Breast epithelium (tissue), 4 donors: ENCODE measurements around the gene MR1. TPM values are rescaled to one million over a fixed set of nuclear protein-coding genes. Genes with fewer than 3 reads are reported as not detected.

Experiments used
- DNase-seq, 2 donors: peaks; one replicate each; pipeline ENCODE4 v3.0.0-alpha.2; 2019; ENCODE audit warnings: low spot score in 2 of 2
- H3K27ac ChIP-seq, 2 donors: fragments of 200-600 bp; sonication (generic) in 1 of 2; one replicate each; pipeline ENCODE4 v1.5.1; 2016 to 2019; ENCODE audit warnings: mild to moderate bottlenecking in 1 of 2
- H3K27me3 ChIP-seq, 2 donors: fragments of 200-600 bp; sonication (generic) in 1 of 2; one replicate each; pipeline versions ENCODE4 v1.5.1 to v1.6.0; 2017 to 2019; ENCODE audit warnings: control low read depth in 1 of 2, mild to moderate bottlenecking in 1 of 2
- H3K36me3 ChIP-seq: fragments of 200-600 bp; one replicate; pipeline ENCODE4 v1.5.1; 2019
- H3K4me1 ChIP-seq, 2 donors: fragments of 200-600 bp; sonication (generic); one replicate each; pipeline ENCODE4 v1.5.1; 2016 to 2019; ENCODE audit warnings: control low read depth in 1 of 2
- H3K4me3 ChIP-seq, 3 donors: fragments of 200-600 bp; sonication (generic); 1 replicate in 2 of 3; 2 replicates in 1 of 3; pipeline ENCODE4 v1.5.1; 2016 to 2019; ENCODE audit warnings: mild to moderate bottlenecking in 3 of 3, moderate library complexity in 2 of 3
- H3K9me3 ChIP-seq, 2 donors: fragments of 200-600 bp; sonication (generic) in 1 of 2; one replicate each; pipeline ENCODE4 v1.5.1; 2016 to 2019; ENCODE audit warnings: control low read depth in 1 of 2
- POLR2A ChIP-seq: fragments of 450-650 bp; IDR thresholded peaks from one replicate; pipeline ENCODE4 v1.6.1; 2016; ENCODE audit warnings: antibody characterized with exemption, mild to moderate bottlenecking, moderate library complexity
- POLR2AphosphoS5 ChIP-seq, 3 donors: sonication (generic); formaldehyde crosslinking; IDR thresholded peaks; one replicate each; pipeline ENCODE4 v1.6.1; 2017; ENCODE audit warnings: antibody characterized with exemption in 3 of 3
- intact Hi-C: fragments of 100-400 bp; cut with DNase I; formaldehyde crosslinking; loops from one replicate; pipeline ENCODE4 v1.15.1; 2023; ENCODE audit warnings: low total_unique reads
- total RNA-seq, 3 donors: library from RNA; depleted of rRNA; stranded (reverse); fragments of >200 nt; gene quantifications; one replicate each; pipeline ENCODE4 v1.1.0, GENCODE V29; 2016
- TF ChIP-seq, protein P1 (sequence below), 3 donors: fragments of 450-650 bp; IDR thresholded peaks; one replicate each; pipeline ENCODE4 v1.5.1; 2016 to 2017; ENCODE audit warnings: antibody characterized with exemption in 3 of 3, mild to moderate bottlenecking in 3 of 3, moderate library complexity in 3 of 3

Gene MR1
- total RNA-seq, 3 donors from 2014 or later: 12.8 to 23.4 (median 15.2) TPM

DNA sequence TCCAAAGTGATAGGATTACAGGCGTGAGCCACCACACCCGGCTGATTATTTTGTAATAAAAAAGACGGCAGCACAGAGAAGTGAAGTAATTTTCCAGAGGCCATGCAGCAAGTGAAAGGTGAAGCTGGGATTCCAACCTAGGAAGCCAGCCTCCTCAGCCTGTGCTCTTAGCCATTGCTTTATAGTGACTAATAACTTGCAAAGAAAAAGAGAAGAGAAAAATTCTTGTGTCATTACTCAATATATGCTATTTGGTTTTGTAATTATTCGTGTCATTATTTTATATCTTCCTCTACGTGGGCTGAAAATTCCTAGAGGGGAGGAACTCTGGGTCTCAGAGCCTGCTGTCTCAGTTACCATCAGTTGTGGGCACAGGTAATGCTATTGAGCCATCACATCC is 53.1 kb downstream of the MR1 start:
- Histone ChIP-seq H3K4me3 (no peak overlapping the region), H3K27ac (no peak overlapping the region), H3K27me3 (no peaks in the 10 kb centered on the region), H3K36me3 (no peaks in the 10 kb centered on the region), H3K4me1 (peaks cover 0 to 7% of the 10 kb centered on the region in 2 donors), H3K9me3 (no peaks in the 10 kb centered on the region)
- intact Hi-C loops: loop anchor here (10.0 kb wide), 1 partner anchor 52 kb away; the partner anchor contains the start of gene MR1
- TF ChIP-seq, protein P1, sequence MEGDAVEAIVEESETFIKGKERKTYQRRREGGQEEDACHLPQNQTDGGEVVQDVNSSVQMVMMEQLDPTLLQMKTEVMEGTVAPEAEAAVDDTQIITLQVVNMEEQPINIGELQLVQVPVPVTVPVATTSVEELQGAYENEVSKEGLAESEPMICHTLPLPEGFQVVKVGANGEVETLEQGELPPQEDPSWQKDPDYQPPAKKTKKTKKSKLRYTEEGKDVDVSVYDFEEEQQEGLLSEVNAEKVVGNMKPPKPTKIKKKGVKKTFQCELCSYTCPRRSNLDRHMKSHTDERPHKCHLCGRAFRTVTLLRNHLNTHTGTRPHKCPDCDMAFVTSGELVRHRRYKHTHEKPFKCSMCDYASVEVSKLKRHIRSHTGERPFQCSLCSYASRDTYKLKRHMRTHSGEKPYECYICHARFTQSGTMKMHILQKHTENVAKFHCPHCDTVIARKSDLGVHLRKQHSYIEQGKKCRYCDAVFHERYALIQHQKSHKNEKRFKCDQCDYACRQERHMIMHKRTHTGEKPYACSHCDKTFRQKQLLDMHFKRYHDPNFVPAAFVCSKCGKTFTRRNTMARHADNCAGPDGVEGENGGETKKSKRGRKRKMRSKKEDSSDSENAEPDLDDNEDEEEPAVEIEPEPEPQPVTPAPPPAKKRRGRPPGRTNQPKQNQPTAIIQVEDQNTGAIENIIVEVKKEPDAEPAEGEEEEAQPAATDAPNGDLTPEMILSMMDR (IDR thresholded peaks at IDR 0.05): no peak
- no peak for TF ChIP-seq POLR2A
- DNase-seq: no peak

DNA sequence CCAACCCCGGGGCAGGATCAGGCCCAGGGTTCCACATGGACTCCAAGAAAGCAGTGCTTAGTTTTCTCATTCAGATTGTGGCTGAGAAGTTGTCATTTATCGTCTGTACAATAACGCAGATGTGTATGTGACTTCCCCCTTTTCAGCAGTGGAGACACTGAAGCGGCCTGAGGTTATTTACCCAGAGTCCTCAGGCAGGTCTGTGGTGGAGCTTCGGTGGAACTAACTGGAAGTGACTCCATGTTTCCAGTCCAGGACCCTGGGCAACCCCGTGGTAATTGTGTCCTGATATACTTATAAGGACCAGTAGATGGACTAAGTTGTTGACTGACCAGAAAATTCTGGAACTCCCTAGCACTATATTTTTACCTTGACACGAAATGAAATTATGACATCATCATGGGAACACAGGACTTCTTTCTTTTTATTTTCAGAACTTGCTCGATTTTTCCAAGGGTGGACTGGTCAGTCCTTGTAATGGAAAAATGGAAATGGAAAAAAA is 53.7 kb downstream of the MR1 start:
- intact Hi-C loops: loop anchor here (10.0 kb wide), 1 partner anchor 53 kb away; the partner anchor contains the start of gene MR1
- no peak for DNase-seq
- H3K27ac ChIP-seq: no peak overlapping the region
- H3K9me3 ChIP-seq: no peaks in the 10 kb centered on the region
- H3K4me1 ChIP-seq: peaks cover 0 to 9% of the 10 kb centered on the region in 2 donors
- no peaks in the 10 kb centered on the region for H3K27me3 ChIP-seq
- TF ChIP-seq POLR2A (no peak), POLR2AphosphoS5 (IDR thresholded peaks at IDR 0.05) (no peak)
- TF ChIP-seq, protein P1 (IDR thresholded peaks at IDR 0.05): no peak
- no peak overlapping the region for H3K4me3 ChIP-seq
- H3K36me3 ChIP-seq: no peaks in the 10 kb centered on the region

DNA sequence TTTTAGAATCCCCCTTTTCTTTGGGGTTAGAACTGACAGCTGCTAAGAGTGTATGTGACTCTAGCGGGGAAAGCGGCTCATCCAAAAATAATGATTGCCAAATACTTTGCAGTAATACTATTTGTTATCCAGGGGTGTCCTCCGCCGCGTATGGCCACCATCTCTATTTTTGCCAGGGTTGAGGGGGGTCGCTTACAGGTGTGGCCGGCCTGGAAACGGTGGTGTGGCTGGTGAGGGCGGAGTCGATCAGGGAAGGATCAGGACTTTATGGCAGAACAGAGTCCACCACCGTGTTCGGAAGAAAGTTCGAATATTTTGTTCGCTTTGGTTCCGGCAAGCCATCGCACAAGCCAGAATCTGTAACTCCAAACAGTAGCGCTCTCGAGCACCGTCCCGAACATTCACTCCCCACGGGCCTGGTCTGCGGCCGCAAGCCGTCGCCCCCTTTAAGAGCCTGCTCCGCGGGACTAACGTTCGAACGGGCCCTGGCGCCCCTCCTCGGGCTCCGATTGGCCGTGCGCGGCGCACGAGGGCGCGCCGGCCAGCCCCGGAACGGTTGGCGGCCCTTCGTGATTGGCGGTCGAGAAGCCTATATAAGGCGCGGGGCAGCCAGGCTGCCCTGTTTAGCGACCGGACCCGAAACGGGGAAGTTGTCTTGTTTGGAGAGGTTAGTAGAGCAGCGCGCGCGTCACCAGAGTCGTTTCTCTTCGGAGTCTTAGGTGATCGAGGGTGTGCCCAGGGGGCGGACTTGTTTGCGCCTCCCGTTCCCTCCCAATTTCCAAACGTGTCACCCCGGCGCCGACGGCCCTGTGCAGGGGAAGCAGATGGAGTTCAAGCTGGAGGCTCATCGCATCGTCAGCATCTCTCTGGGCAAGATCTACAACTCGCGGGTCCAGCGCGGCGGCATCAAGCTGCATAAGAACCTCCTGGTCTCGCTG is 54.6 kb downstream of the MR1 start, which contains the start of gene IER5:
TSS of gene IER5 (plus strand) at position 622 of the 938 bp plus-strand sequence. CDS start at position 825, 203 bp downstream.
- TF ChIP-seq POLR2A: peak; percentile 99
- peak; percentile 100 for TF ChIP-seq POLR2AphosphoS5 (IDR thresholded peaks at IDR 0.05)
- TF ChIP-seq, protein P1 (IDR thresholded peaks at IDR 0.05): no peak
- DNase-seq: peak; percentile 96 to 98
- intact Hi-C loops: loop anchor here (2.0 to 10.0 kb wide), 2 partner anchors 54 kb away; partner anchors contain the start of gene MR1
- H3K9me3 ChIP-seq: no peaks in the 10 kb centered on the region
- H3K4me3 ChIP-seq: peak within 1 kb of the TSS; percentile 85 to 87 (median 86)
- no peaks in the 10 kb centered on the region for H3K27me3 ChIP-seq
- no peaks in the 10 kb centered on the region for H3K36me3 ChIP-seq
- H3K27ac ChIP-seq: peak within 1 kb of the TSS; percentile 92 to 96
- H3K4me1 ChIP-seq: peaks cover 0 to 9% of the 10 kb centered on the region in 2 donors

DNA sequence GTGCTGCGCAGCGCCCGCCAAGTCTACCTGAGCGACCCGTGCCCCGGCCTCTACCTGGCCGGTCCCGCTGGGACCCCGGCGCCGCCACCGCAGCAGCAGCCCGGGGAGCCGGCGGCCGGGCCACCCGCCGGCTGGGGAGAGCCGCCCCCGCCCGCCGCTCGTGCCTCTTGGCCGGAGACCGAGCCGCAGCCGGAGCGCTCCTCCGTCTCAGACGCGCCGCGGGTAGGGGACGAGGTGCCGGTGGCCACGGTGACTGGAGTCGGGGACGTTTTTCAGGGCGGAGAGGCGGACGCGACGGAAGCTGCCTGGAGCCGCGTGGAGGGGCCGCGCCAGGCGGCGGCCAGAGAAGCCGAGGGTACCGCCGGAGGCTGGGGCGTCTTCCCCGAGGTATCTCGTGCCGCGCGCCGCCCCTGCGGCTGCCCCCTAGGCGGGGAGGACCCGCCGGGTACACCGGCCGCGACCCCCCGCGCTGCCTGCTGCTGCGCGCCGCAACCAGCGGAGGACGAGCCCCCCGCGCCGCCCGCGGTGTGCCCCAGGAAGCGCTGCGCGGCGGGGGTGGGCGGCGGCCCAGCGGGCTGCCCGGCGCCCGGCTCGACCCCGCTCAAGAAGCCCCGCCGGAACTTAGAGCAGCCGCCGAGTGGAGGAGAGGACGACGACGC is 55.4 kb downstream of the MR1 start:
- peak overlapping the region; percentile 85 to 87 (median 86) for H3K4me3 ChIP-seq
- no peak for TF ChIP-seq POLR2AphosphoS5 (IDR thresholded peaks at IDR 0.05)
- no peak for TF ChIP-seq POLR2A
- TF ChIP-seq, protein P1 (IDR thresholded peaks at IDR 0.05): no peak
- H3K9me3 ChIP-seq: no peaks in the 10 kb centered on the region
- no peaks in the 10 kb centered on the region for H3K36me3 ChIP-seq
- H3K27me3 ChIP-seq: no peaks in the 10 kb centered on the region
- peaks cover 0 to 9% of the 10 kb centered on the region in 2 donors for H3K4me1 ChIP-seq
- intact Hi-C loops: loop anchor here (2.0 to 10.0 kb wide), 2 partner anchors 54 kb away; partner anchors contain the start of gene MR1
- DNase-seq: no peak
- peak overlapping the region; percentile 92 to 96 for H3K27ac ChIP-seq
